Breast epithelium (tissue), 4 donors: Measurements from ENCODE around the gene ME3. TPM values are rescaled to one million over a fixed set of nuclear protein-coding genes. Genes with fewer than 3 reads are reported as not detected.
A peak's percentile ranks its signal among the peaks of the same experiment; 100 is the strongest.

ENCODE experiments used
- DNase-seq, 2 donors: peaks; one replicate each; pipeline ENCODE4 v3.0.0-alpha.2; 2019; ENCODE audit warnings: low spot score in 2 of 2
- H3K27ac ChIP-seq, 2 donors: fragments of 200-600 bp; sonication (generic) in 1 of 2; one replicate each; pipeline ENCODE4 v1.5.1; 2016 to 2019; ENCODE audit warnings: mild to moderate bottlenecking in 1 of 2
- H3K27me3 ChIP-seq, 2 donors: fragments of 200-600 bp; sonication (generic) in 1 of 2; one replicate each; pipeline versions ENCODE4 v1.5.1 to v1.6.0; 2017 to 2019; ENCODE audit warnings: control low read depth in 1 of 2, mild to moderate bottlenecking in 1 of 2
- H3K36me3 ChIP-seq: fragments of 200-600 bp; one replicate; pipeline ENCODE4 v1.5.1; 2019
- H3K4me1 ChIP-seq, 2 donors: fragments of 200-600 bp; sonication (generic); one replicate each; pipeline ENCODE4 v1.5.1; 2016 to 2019; ENCODE audit warnings: control low read depth in 1 of 2
- H3K4me3 ChIP-seq, 3 donors: fragments of 200-600 bp; sonication (generic); 1 replicate in 2 of 3; 2 replicates in 1 of 3; pipeline ENCODE4 v1.5.1; 2016 to 2019; ENCODE audit warnings: mild to moderate bottlenecking in 3 of 3, moderate library complexity in 2 of 3
- H3K9me3 ChIP-seq, 2 donors: fragments of 200-600 bp; sonication (generic) in 1 of 2; one replicate each; pipeline ENCODE4 v1.5.1; 2016 to 2019; ENCODE audit warnings: control low read depth in 1 of 2
- POLR2A ChIP-seq: fragments of 450-650 bp; IDR thresholded peaks from one replicate; pipeline ENCODE4 v1.6.1; 2016; ENCODE audit warnings: antibody characterized with exemption, mild to moderate bottlenecking, moderate library complexity
- POLR2AphosphoS5 ChIP-seq, 3 donors: sonication (generic); formaldehyde crosslinking; IDR thresholded peaks; one replicate each; pipeline ENCODE4 v1.6.1; 2017; ENCODE audit warnings: antibody characterized with exemption in 3 of 3
- intact Hi-C: fragments of 100-400 bp; cut with DNase I; formaldehyde crosslinking; loops from one replicate; pipeline ENCODE4 v1.15.1; 2023; ENCODE audit warnings: low total_unique reads
- total RNA-seq, 3 donors: library from RNA; depleted of rRNA; stranded (reverse); fragments of >200 nt; gene quantifications; one replicate each; pipeline ENCODE4 v1.1.0, GENCODE V29; 2016
- TF ChIP-seq, protein P1 (sequence below), 3 donors: fragments of 450-650 bp; IDR thresholded peaks; one replicate each; pipeline ENCODE4 v1.5.1; 2016 to 2017; ENCODE audit warnings: antibody characterized with exemption in 3 of 3, mild to moderate bottlenecking in 3 of 3, moderate library complexity in 3 of 3

The ME3 gene
- total RNA-seq, 3 donors from 2014 or later = 53.0 to 68.5 (median 56.3) TPM

DNA sequence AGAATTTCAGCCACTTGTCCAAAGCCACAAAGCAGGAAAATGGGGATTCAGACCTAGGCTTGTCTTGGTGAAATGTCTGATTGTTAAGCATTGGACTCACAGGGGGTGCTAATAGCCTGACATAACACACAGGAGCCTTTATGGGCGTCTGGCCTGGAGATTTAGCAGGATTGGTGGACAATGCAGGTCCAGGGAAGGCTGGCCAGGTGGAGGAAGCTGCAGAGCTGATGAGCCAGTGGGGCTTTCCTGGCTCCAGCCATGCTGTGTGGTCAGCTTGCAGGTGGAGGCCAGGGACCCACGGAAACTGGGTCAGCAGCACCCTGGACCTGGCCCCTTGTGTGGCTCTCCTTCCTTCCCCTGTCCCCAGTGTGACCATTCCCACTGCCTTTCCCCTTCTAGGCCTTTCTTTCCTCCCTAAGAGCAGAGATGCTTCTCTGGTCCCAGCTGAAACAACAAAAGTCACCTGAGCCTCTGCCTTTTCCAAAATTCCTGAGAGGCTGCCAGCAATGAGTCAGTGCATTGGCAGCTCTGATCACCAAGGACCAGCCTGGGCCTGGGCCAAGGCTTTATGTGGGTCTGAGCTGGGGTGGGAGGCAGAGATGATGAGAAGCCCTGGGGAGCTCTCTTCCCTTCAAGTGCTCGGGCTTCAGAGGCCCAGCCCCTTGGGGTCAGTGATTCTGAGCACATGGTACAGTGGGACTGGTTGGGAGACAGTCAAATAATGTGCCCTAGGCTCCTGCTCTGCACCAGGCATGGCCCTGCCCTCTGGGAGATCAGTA, 212.5 kb downstream of the ME3 start:
- Histone ChIP-seq H3K36me3 (no peaks in the 10 kb centered on the region), H3K4me3 (no peak overlapping the region), H3K4me1 (peaks cover 0 to 10% of the 10 kb centered on the region in 2 donors), H3K9me3 (no peaks in the 10 kb centered on the region), H3K27ac (peak overlapping the region; percentile 46 to 85), H3K27me3 (no peaks in the 10 kb centered on the region)
- intact Hi-C loops = loop anchor here (10.0 kb wide), 1 partner anchor 355 kb away; no protein-coding TSS in a partner anchor
- peak in 1 of 2 donors; percentile 73 for DNase-seq
- TF ChIP-seq POLR2AphosphoS5 (IDR thresholded peaks at IDR 0.05) = peak; percentile 11 to 55 (median 46)
- no peak for TF ChIP-seq POLR2A

- intact Hi-C loops = loop anchor here (10.0 kb wide), 1 partner anchor 356 kb away; no protein-coding TSS in a partner anchor
- no peak overlapping the region for H3K4me3 ChIP-seq
- DNase-seq = no peak
- H3K9me3 ChIP-seq = no peaks in the 10 kb centered on the region
- peaks cover 0 to 10% of the 10 kb centered on the region in 2 donors for H3K4me1 ChIP-seq
- TF ChIP-seq POLR2A = no peak
- TF ChIP-seq, protein P1, sequence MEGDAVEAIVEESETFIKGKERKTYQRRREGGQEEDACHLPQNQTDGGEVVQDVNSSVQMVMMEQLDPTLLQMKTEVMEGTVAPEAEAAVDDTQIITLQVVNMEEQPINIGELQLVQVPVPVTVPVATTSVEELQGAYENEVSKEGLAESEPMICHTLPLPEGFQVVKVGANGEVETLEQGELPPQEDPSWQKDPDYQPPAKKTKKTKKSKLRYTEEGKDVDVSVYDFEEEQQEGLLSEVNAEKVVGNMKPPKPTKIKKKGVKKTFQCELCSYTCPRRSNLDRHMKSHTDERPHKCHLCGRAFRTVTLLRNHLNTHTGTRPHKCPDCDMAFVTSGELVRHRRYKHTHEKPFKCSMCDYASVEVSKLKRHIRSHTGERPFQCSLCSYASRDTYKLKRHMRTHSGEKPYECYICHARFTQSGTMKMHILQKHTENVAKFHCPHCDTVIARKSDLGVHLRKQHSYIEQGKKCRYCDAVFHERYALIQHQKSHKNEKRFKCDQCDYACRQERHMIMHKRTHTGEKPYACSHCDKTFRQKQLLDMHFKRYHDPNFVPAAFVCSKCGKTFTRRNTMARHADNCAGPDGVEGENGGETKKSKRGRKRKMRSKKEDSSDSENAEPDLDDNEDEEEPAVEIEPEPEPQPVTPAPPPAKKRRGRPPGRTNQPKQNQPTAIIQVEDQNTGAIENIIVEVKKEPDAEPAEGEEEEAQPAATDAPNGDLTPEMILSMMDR (IDR thresholded peaks at IDR 0.05) = no peak
- no peak for TF ChIP-seq POLR2AphosphoS5 (IDR thresholded peaks at IDR 0.05)
- peak overlapping the region; percentile 46 to 85 for H3K27ac ChIP-seq
- no peaks in the 10 kb centered on the region for H3K27me3 ChIP-seq
- H3K36me3 ChIP-seq = no peaks in the 10 kb centered on the region
Measured at GRCh38 chr11:86459002-86459385, 213.4 kb downstream of the ME3 start.

DNA sequence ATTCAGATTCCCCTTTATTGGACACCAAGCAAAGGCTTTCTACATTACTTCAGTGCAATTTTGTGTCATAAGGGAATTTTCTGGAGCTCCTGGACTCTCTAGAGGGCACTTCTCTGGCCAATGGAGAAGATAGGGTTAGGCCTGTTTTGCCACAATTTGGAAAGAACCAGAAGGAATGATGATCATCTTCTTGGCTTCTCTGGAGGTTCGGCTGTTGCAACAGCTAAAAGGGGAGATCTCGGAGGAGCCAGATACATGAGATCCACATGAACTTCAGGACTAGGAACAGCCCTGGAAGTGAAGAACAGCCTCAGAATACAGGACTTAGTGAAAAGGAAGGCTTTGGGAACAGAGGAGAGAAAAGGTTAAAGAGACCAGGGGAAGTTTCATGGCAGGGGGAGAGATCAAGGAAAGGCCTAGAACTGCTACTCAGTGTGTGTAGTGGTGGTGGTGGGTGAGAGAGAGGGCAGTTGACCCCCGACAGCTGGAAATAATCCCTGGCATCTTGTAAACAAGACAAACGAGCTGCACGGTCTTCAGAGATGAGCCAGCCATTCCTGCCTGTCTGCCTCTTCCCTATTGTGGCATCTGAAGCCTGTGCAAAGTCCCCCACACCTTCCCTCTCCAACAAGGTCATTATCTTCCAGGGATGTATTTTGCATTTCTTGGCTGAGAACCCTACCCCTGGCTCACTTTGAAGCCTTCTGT, 214.0 kb downstream of the ME3 start:
- intact Hi-C loops = loop anchor here (10.0 kb wide), 1 partner anchor 356 kb away; no protein-coding TSS in a partner anchor
- H3K36me3 ChIP-seq = no peaks in the 10 kb centered on the region
- H3K27me3 ChIP-seq = no peaks in the 10 kb centered on the region
- H3K9me3 ChIP-seq = no peaks in the 10 kb centered on the region
- no peak for DNase-seq
- peaks cover 0 to 10% of the 10 kb centered on the region in 2 donors for H3K4me1 ChIP-seq
- no peak overlapping the region for H3K4me3 ChIP-seq
- H3K27ac ChIP-seq = peak overlapping the region; percentile 46 to 85
- TF ChIP-seq, protein P1 (IDR thresholded peaks at IDR 0.05) = no peak
- TF ChIP-seq POLR2A = no peak
- TF ChIP-seq POLR2AphosphoS5 (IDR thresholded peaks at IDR 0.05) = no peak

GRCh38 chr11:86456075-86456939, 216.1 kb downstream of the ME3 start:
- H3K4me1 ChIP-seq = peaks cover 0 to 10% of the 10 kb centered on the region in 2 donors
- peak overlapping the region in 1 of 2 donors; percentile 85 for H3K27ac ChIP-seq

More at GRCh38 chr11:86456075-86456939, 216.1 kb downstream of the ME3 start:
- intact Hi-C loops = loop anchor here (10.0 kb wide), 1 partner anchor 358 kb away; no protein-coding TSS in a partner anchor
- Histone ChIP-seq H3K9me3 (no peaks in the 10 kb centered on the region), H3K36me3 (no peaks in the 10 kb centered on the region), H3K4me3 (no peak overlapping the region), H3K27me3 (no peaks in the 10 kb centered on the region)
- DNase-seq = peak; percentile 77 to 86
- no peak for TF ChIP-seq POLR2A
- TF ChIP-seq, protein P1 (IDR thresholded peaks at IDR 0.05) = peak; percentile 68 to 88 (median 87)
- TF ChIP-seq POLR2AphosphoS5 (IDR thresholded peaks at IDR 0.05) = peak in 2 of 3 donors; percentile 42 to 59
